ENCODE measurements around the gene NTM.
"Not testable (repeated sequence)": the region's sequence is repeated elsewhere in the genome, so short reads cannot be mapped to it uniquely, and the experiment has no call there.

The NTM gene

DNA sequence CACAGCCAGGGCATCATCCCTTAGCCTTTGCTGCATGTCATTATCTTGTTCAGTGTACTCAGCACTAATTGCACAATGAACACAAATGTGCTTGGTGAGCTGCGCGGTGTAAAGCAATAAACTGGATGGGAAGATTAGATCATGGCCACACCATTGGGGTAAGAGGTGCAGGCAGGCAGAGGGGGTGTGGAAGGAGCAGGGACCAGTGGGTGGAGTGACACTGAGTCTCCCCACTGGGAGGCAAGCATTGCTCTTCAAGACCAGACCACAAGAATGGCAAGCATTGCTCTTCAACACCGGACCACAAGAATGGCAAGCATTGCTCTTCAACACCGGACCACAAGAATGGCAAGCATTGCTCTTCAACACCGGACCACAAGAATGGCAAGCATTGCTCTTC, 28.5 kb upstream of the NTM start:
- H3K4me3 ChIP-seq (ENCODE audit: insufficient read depth in 1 of 2, low read depth in 1 of 2, low read length in 2 of 2); H3K23ac ChIP-seq (ENCODE audit: low read length in 2 of 2); H3K9ac ChIP-seq (ENCODE audit: low read length); H2AFZ ChIP-seq (ENCODE audit: low read depth, low read length); H4K8ac ChIP-seq (ENCODE audit: low read length); H3K36me3 ChIP-seq (ENCODE audit: control insufficient read depth in 1 of 2, insufficient read depth in 2 of 2, low read depth in 1 of 2, low read length in 2 of 2); H3K4ac ChIP-seq (ENCODE audit: low read depth in 1 of 2, low read length in 2 of 2); H3K4me2 ChIP-seq (ENCODE audit: low read length, poor library complexity, severe bottlenecking); H2AK5ac ChIP-seq (ENCODE audit: low read length, severe bottlenecking); H4K91ac ChIP-seq (ENCODE audit: low read length); DNase-seq; H3K9me3 ChIP-seq (ENCODE audit: control insufficient read depth, low read length); H2BK15ac ChIP-seq (ENCODE audit: low read depth, poor library complexity, severe bottlenecking); H2BK5ac ChIP-seq (ENCODE audit: low read depth, low read length, poor library complexity, severe bottlenecking); H3K14ac ChIP-seq (ENCODE audit: low read length in 2 of 2); H2BK120ac ChIP-seq (ENCODE audit: low read depth, low read length); H3K18ac ChIP-seq (ENCODE audit: low read depth in 1 of 2, low read length in 2 of 2); H3K4me1 ChIP-seq (ENCODE audit: control insufficient read depth, insufficient read depth, low read depth, low read length); H2BK12ac ChIP-seq (ENCODE audit: low read length in 2 of 2); H3K79me1 ChIP-seq (replicated peaks; ENCODE audit: low read length, poor library complexity, severe bottlenecking); H3K27ac ChIP-seq (ENCODE audit: low read length, poor library complexity, severe bottlenecking): not testable (repeated sequence)
- H3K27me3 ChIP-seq (ENCODE audit: control insufficient read depth in 1 of 2, insufficient read depth in 1 of 2, low read length in 2 of 2): peaks cover 0 to 25% of the 10 kb centered on the region in 2 experiments
- 66% methylated on average over 2 of the region's 5 CpGs for WGBS

GRCh38 chr11:131342442-131342841, 28.0 kb upstream of the NTM start:
- not testable (repeated sequence) for H3K4ac ChIP-seq (ENCODE audit: low read depth in 1 of 2, low read length in 2 of 2); H3K18ac ChIP-seq (ENCODE audit: low read depth in 1 of 2, low read length in 2 of 2); H3K9me3 ChIP-seq (ENCODE audit: control insufficient read depth, low read length); H3K23ac ChIP-seq (ENCODE audit: low read length in 2 of 2); H2BK15ac ChIP-seq (ENCODE audit: low read depth, poor library complexity, severe bottlenecking); H2AFZ ChIP-seq (ENCODE audit: low read depth, low read length); H4K91ac ChIP-seq (ENCODE audit: low read length); H2BK120ac ChIP-seq (ENCODE audit: low read depth, low read length); H3K9ac ChIP-seq (ENCODE audit: low read length); H2BK12ac ChIP-seq (ENCODE audit: low read length in 2 of 2); DNase-seq; H3K14ac ChIP-seq (ENCODE audit: low read length in 2 of 2); H2AK5ac ChIP-seq (ENCODE audit: low read length, severe bottlenecking); H3K4me3 ChIP-seq (ENCODE audit: insufficient read depth in 1 of 2, low read depth in 1 of 2, low read length in 2 of 2); H3K27ac ChIP-seq (ENCODE audit: low read length, poor library complexity, severe bottlenecking); H3K79me1 ChIP-seq (replicated peaks; ENCODE audit: low read length, poor library complexity, severe bottlenecking); H3K4me2 ChIP-seq (ENCODE audit: low read length, poor library complexity, severe bottlenecking); H3K36me3 ChIP-seq (ENCODE audit: control insufficient read depth in 1 of 2, insufficient read depth in 2 of 2, low read depth in 1 of 2, low read length in 2 of 2); H2BK5ac ChIP-seq (ENCODE audit: low read depth, low read length, poor library complexity, severe bottlenecking); H3K4me1 ChIP-seq (ENCODE audit: control insufficient read depth, insufficient read depth, low read depth, low read length); H4K8ac ChIP-seq (ENCODE audit: low read length)
- 82% methylated on average over 4 of the region's 6 CpGs for WGBS
- peaks cover 0 to 25% of the 10 kb centered on the region in 2 experiments for H3K27me3 ChIP-seq (ENCODE audit: control insufficient read depth in 1 of 2, insufficient read depth in 1 of 2, low read length in 2 of 2)

GRCh38 chr11:131345406-131345805, 25.0 kb upstream of the NTM start:
- no peaks in the 10 kb centered on the region for H3K36me3 ChIP-seq (ENCODE audit: control insufficient read depth in 1 of 2, insufficient read depth in 2 of 2, low read depth in 1 of 2, low read length in 2 of 2)
- H3K4me3 ChIP-seq (ENCODE audit: insufficient read depth in 1 of 2, low read depth in 1 of 2, low read length in 2 of 2): no peak overlapping the region
- H3K23ac ChIP-seq (ENCODE audit: low read length in 2 of 2): no peak overlapping the region
- no peak overlapping the region for H2BK15ac ChIP-seq (ENCODE audit: low read depth, poor library complexity, severe bottlenecking)
- H3K27ac ChIP-seq (ENCODE audit: low read length, poor library complexity, severe bottlenecking): no peak overlapping the region
- WGBS: 79% methylated on average over 3 of the region's 3 CpGs
- no peak overlapping the region for H3K14ac ChIP-seq (ENCODE audit: low read length in 2 of 2)
- H4K8ac ChIP-seq (ENCODE audit: low read length): no peak overlapping the region
- no peak overlapping the region for H2BK12ac ChIP-seq (ENCODE audit: low read length in 2 of 2)
- no peak overlapping the region for H3K18ac ChIP-seq (ENCODE audit: low read depth in 1 of 2, low read length in 2 of 2)
- DNase-seq: no peak
- no peak overlapping the region for H4K91ac ChIP-seq (ENCODE audit: low read length)
- H3K4ac ChIP-seq (ENCODE audit: low read depth in 1 of 2, low read length in 2 of 2): no peak overlapping the region
- H3K9me3 ChIP-seq (ENCODE audit: control insufficient read depth, low read length): peaks cover 5% of the 10 kb centered on the region
- H2BK5ac ChIP-seq (ENCODE audit: low read depth, low read length, poor library complexity, severe bottlenecking): no peak overlapping the region
- H2AK5ac ChIP-seq (ENCODE audit: low read length, severe bottlenecking): no peak overlapping the region
- H3K4me2 ChIP-seq (ENCODE audit: low read length, poor library complexity, severe bottlenecking): no peak overlapping the region
- H3K27me3 ChIP-seq (ENCODE audit: control insufficient read depth in 1 of 2, insufficient read depth in 1 of 2, low read length in 2 of 2): peaks cover 0 to 17% of the 10 kb centered on the region in 2 experiments
- no peak overlapping the region for H2BK120ac ChIP-seq (ENCODE audit: low read depth, low read length)
- H2AFZ ChIP-seq (ENCODE audit: low read depth, low read length): no peak overlapping the region
- no peaks in the 10 kb centered on the region for H3K4me1 ChIP-seq (ENCODE audit: control insufficient read depth, insufficient read depth, low read depth, low read length)
- no peak overlapping the region for H3K9ac ChIP-seq (ENCODE audit: low read length)
- H3K79me1 ChIP-seq (replicated peaks; ENCODE audit: low read length, poor library complexity, severe bottlenecking): no peaks in the 10 kb centered on the region

- no peak overlapping the region for H4K91ac ChIP-seq (ENCODE audit: low read length)
- 85% methylated on average over 9 of the region's 11 CpGs for WGBS
These were observed 20.9 kb upstream of the NTM start for GRCh38 chr11:131349368-131350086.

More at GRCh38 chr11:131349368-131350086, 20.9 kb upstream of the NTM start:
- Histone ChIP-seq H3K23ac (ENCODE audit: low read length in 2 of 2) (no peak overlapping the region), H3K27me3 (ENCODE audit: control insufficient read depth in 1 of 2, insufficient read depth in 1 of 2, low read length in 2 of 2) (peaks cover 0 to 9% of the 10 kb centered on the region in 2 experiments), H3K14ac (ENCODE audit: low read length in 2 of 2) (no peak overlapping the region), H2AFZ (ENCODE audit: low read depth, low read length) (no peak overlapping the region), H2BK12ac (ENCODE audit: low read length in 2 of 2) (no peak overlapping the region), H3K27ac (ENCODE audit: low read length, poor library complexity, severe bottlenecking) (no peak overlapping the region), H3K4me3 (ENCODE audit: insufficient read depth in 1 of 2, low read depth in 1 of 2, low read length in 2 of 2) (no peak overlapping the region), H3K4ac (ENCODE audit: low read depth in 1 of 2, low read length in 2 of 2) (no peak overlapping the region), H2BK120ac (ENCODE audit: low read depth, low read length) (no peak overlapping the region), H3K18ac (ENCODE audit: low read depth in 1 of 2, low read length in 2 of 2) (no peak overlapping the region), H2BK5ac (ENCODE audit: low read depth, low read length, poor library complexity, severe bottlenecking) (no peak overlapping the region), H3K4me2 (ENCODE audit: low read length, poor library complexity, severe bottlenecking) (no peak overlapping the region), H2AK5ac (ENCODE audit: low read length, severe bottlenecking) (no peak overlapping the region), H3K79me1 (replicated peaks; ENCODE audit: low read length, poor library complexity, severe bottlenecking) (no peaks in the 10 kb centered on the region), H2BK15ac (ENCODE audit: low read depth, poor library complexity, severe bottlenecking) (no peak overlapping the region), H3K36me3 (ENCODE audit: control insufficient read depth in 1 of 2, insufficient read depth in 2 of 2, low read depth in 1 of 2, low read length in 2 of 2) (no peaks in the 10 kb centered on the region), H4K8ac (ENCODE audit: low read length) (no peak overlapping the region), H3K9ac (ENCODE audit: low read length) (no peak overlapping the region), H3K4me1 (ENCODE audit: control insufficient read depth, insufficient read depth, low read depth, low read length) (no peaks in the 10 kb centered on the region), H3K9me3 (ENCODE audit: control insufficient read depth, low read length) (no peaks in the 10 kb centered on the region)
- DNase-seq: no peak

Data from mesenchymal stem cell (in vitro differentiated cells and primary cell).